DMS79 (cell line): ENCODE measurements around the gene TTC21B.

Source experiments
- DNase-seq: peaks from one replicate; lab custom pipeline; 2025; lab: John Stamatoyannopoulos, UW

The TTC21B gene

GRCh38 chr2:165924946-165925345 is 28.6 kb downstream of the TTC21B start:
- no peak for DNase-seq

GRCh38 chr2:165920748-165921147 is 32.8 kb downstream of the TTC21B start:
- no peak for DNase-seq

GRCh38 chr2:165913636-165914035 is 39.9 kb downstream of the TTC21B start:
- DNase-seq: no peak

- DNase-seq: no peak
Observed at GRCh38 chr2:165911981-165912380, 41.6 kb downstream of the TTC21B start.

GRCh38 chr2:165911231-165911630 is 42.3 kb downstream of the TTC21B start:
- no peak for DNase-seq

- DNase-seq: no peak
Observed at GRCh38 chr2:165909466-165909865, 44.1 kb downstream of the TTC21B start.

GRCh38 chr2:165905854-165906253 is 47.7 kb downstream of the TTC21B start:
- DNase-seq: no peak

- no peak for DNase-seq
Observed at GRCh38 chr2:165905269-165905668, 48.3 kb downstream of the TTC21B start.

- DNase-seq: no peak
Observed at GRCh38 chr2:165904432-165904831, 49.1 kb downstream of the TTC21B start.

- no peak for DNase-seq
Observed at GRCh38 chr2:165903406-165903805, 50.2 kb downstream of the TTC21B start.

GRCh38 chr2:165902934-165903333 is 50.6 kb downstream of the TTC21B start:
- no peak for DNase-seq

- DNase-seq: no peak
Observed at GRCh38 chr2:165901620-165902298, 51.8 kb downstream of the TTC21B start.

GRCh38 chr2:165899311-165899710 is 54.3 kb downstream of the TTC21B start:
- DNase-seq: no peak

- no peak for DNase-seq
Observed at GRCh38 chr2:165898381-165898780, 55.2 kb downstream of the TTC21B start.

- DNase-seq: no peak
Observed at GRCh38 chr2:165897726-165898125, 55.9 kb downstream of the TTC21B start.

- DNase-seq: no peak
Observed at GRCh38 chr2:165897074-165897473, 56.5 kb downstream of the TTC21B start.

GRCh38 chr2:165895974-165896373 is 57.6 kb downstream of the TTC21B start:
- DNase-seq: no peak

GRCh38 chr2:165893556-165893955 is 60.0 kb downstream of the TTC21B start:
- no peak for DNase-seq

- no peak for DNase-seq
Observed at GRCh38 chr2:165892526-165892925, 61.0 kb downstream of the TTC21B start.

GRCh38 chr2:165891943-165892342 is 61.6 kb downstream of the TTC21B start:
- DNase-seq: no peak

GRCh38 chr2:165891345-165891744 is 62.2 kb downstream of the TTC21B start:
- no peak for DNase-seq

GRCh38 chr2:165889798-165890197 is 63.8 kb downstream of the TTC21B start:
- no peak for DNase-seq

- no peak for DNase-seq
Observed at GRCh38 chr2:165889158-165889557, 64.4 kb downstream of the TTC21B start.

GRCh38 chr2:165888171-165888570 is 65.4 kb downstream of the TTC21B start:
- no peak for DNase-seq
